Mesothelial cell of epicardium (in vitro differentiated cells): ENCODE measurements around the gene TMEM38A. TPM values are rescaled to one million over a fixed set of nuclear protein-coding genes. Genes with fewer than 3 reads are reported as not detected.
"Not testable (repeated sequence)": the region's sequence is repeated elsewhere in the genome, so short reads cannot be mapped to it uniquely, and the experiment has no call there.

Experiments used
- DNase-seq, 2 experiments: peaks; one replicate each; pipeline ENCODE4 v3.0.0; 2021; ENCODE audit warnings: low spot score in 2 of 2; ENCODE audit not compliant: unreplicated experiment in 2 of 2
- H3K27ac Mint-ChIP-seq: 2 replicates; pipeline ENCODE4 v1.8.0; 2021; ENCODE audit warnings: mixed read lengths
- H3K27me3 Mint-ChIP-seq: 2 replicates; pipeline ENCODE4 v1.8.0; 2021; ENCODE audit warnings: low read depth, mixed read lengths
- H3K36me3 Mint-ChIP-seq: 2 replicates; pipeline ENCODE4 v1.8.0; 2021; ENCODE audit warnings: mixed read lengths
- H3K4me1 Mint-ChIP-seq: 2 replicates; pipeline ENCODE4 v1.8.0; 2021; ENCODE audit warnings: mixed read lengths
- H3K4me3 Mint-ChIP-seq: 2 replicates; pipeline ENCODE4 v1.8.0; 2021; ENCODE audit warnings: mild to moderate bottlenecking, moderate library complexity, mixed read lengths
- H3K9me3 Mint-ChIP-seq: 2 replicates; pipeline ENCODE4 v1.8.0; 2021; ENCODE audit warnings: mixed read lengths
- total RNA-seq: library from RNA; stranded (reverse); gene quantifications from 3 replicates; pipeline ENCODE4 v1.2.1, GENCODE V29; 2021
- TF ChIP-seq, protein P1 (sequence below): fragments of 200-600 bp; sonication (generic); IDR thresholded peaks from one replicate; pipeline ENCODE4 v1.5.0; 2021; ENCODE audit warnings: antibody characterized with exemption; ENCODE audit not compliant: unreplicated experiment

TMEM38A gene
- total RNA-seq, 1 donor from 2014 or later = 5.7 TPM

DNA sequence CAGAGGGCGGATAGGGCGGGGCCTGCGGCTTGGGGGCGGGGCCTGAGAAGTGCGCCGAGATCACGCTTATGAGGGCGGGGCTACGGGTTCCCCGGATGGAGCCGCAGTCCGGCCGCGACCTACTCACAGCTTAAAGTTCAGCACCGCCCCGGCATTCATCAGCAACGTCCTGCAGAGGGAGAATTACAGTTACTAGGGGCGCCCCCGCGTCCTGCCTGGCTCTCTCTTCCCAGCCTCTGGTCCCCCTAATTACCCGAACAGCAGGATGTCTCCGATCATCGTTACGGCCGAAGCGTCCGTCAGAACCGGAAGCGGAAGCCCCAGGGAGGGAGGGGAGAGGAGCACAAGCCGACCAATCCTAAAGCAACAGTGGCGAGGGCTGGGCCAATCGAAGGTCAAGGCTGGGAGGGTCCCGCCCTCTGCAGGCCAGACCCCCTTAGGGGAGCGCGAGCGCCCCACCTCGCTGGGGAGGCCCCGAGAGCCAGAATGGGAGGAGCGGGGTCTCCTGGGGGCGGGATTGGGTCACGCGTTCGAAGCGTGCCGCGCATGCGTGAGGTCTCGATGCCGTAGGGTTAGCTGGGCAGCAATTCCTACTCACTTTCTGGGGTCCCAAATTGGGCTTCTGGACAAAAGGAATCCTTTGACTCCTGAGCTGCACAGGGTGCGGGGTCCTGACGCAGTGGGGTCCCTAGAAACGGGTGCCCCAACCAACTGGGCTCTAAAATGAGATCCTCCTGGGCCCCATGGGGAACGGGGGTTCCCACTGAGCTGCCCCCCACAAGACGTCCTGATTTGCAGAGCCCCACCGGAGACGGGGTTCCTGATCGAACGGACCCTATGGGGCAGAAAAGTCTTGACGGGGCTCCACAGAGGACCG lies 869 bp upstream of the TMEM38A start, which contains the start of gene SMIM7:
Gene SMIM7 (minus strand): TSS at position 313 of the 877 bp plus-strand sequence. CDS start 34 bp downstream, at position 279.
- H3K4me1 Mint-ChIP-seq = peaks cover 16% of the 10 kb centered on the region
- no peaks in the 10 kb centered on the region for H3K9me3 Mint-ChIP-seq
- H3K36me3 Mint-ChIP-seq = peaks cover 13% of the 10 kb centered on the region
- H3K4me3 Mint-ChIP-seq = peak within 1 kb of the TSS; percentile 99
- peak within 1 kb of the TSS; percentile 99 for H3K27ac Mint-ChIP-seq
- TF ChIP-seq, protein P1, sequence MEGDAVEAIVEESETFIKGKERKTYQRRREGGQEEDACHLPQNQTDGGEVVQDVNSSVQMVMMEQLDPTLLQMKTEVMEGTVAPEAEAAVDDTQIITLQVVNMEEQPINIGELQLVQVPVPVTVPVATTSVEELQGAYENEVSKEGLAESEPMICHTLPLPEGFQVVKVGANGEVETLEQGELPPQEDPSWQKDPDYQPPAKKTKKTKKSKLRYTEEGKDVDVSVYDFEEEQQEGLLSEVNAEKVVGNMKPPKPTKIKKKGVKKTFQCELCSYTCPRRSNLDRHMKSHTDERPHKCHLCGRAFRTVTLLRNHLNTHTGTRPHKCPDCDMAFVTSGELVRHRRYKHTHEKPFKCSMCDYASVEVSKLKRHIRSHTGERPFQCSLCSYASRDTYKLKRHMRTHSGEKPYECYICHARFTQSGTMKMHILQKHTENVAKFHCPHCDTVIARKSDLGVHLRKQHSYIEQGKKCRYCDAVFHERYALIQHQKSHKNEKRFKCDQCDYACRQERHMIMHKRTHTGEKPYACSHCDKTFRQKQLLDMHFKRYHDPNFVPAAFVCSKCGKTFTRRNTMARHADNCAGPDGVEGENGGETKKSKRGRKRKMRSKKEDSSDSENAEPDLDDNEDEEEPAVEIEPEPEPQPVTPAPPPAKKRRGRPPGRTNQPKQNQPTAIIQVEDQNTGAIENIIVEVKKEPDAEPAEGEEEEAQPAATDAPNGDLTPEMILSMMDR = no peak
- DNase-seq = peak; percentile 92 to 95
- H3K27me3 Mint-ChIP-seq = no peaks in the 10 kb centered on the region

GRCh38 chr19:16661480-16662034 lies 618 bp downstream of the TMEM38A start:
- H3K4me1 Mint-ChIP-seq = peaks cover 16% of the 10 kb centered on the region
- peak overlapping the region; percentile 69 for H3K4me3 Mint-ChIP-seq
- H3K27ac Mint-ChIP-seq = no peak overlapping the region
- DNase-seq = no peak
- TF ChIP-seq, protein P1 = no peak
- H3K36me3 Mint-ChIP-seq = peaks cover 10% of the 10 kb centered on the region
- H3K27me3 Mint-ChIP-seq = no peaks in the 10 kb centered on the region
- H3K9me3 Mint-ChIP-seq = no peaks in the 10 kb centered on the region

DNA sequence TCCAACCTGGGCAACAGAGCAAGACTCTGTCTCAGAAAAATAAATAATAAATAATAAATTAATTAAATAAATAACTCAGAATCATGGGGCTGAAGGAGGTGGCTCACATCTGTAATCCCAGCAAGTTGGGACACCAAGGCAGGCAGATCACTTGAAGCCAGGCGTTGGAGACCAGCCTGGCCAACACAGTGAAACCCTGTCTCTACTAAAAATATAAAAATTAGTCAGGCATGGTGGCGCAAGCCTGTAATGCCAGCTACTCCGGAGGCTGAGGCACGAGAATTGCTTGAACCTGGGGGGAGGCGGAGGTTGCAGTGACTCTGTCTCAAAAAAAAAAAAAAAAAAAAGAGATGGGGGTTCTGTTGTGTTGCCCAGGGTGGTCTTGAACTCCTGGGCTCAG lies 7.2 kb downstream of the TMEM38A start:
- Mint-ChIP-seq H3K4me3 (no peak overlapping the region), H3K27ac (no peak overlapping the region), H3K4me1 (no peaks in the 10 kb centered on the region), H3K27me3 (no peaks in the 10 kb centered on the region), H3K9me3 (no peaks in the 10 kb centered on the region), H3K36me3 (peaks cover 1% of the 10 kb centered on the region)
- no peak for DNase-seq
- TF ChIP-seq, protein P1 = no peak

GRCh38 chr19:16668702-16669101 lies 7.8 kb downstream of the TMEM38A start:
- not testable (repeated sequence) for H3K27me3 Mint-ChIP-seq, H3K9me3 Mint-ChIP-seq, H3K4me3 Mint-ChIP-seq, H3K27ac Mint-ChIP-seq, H3K4me1 Mint-ChIP-seq, H3K36me3 Mint-ChIP-seq, DNase-seq

DNA sequence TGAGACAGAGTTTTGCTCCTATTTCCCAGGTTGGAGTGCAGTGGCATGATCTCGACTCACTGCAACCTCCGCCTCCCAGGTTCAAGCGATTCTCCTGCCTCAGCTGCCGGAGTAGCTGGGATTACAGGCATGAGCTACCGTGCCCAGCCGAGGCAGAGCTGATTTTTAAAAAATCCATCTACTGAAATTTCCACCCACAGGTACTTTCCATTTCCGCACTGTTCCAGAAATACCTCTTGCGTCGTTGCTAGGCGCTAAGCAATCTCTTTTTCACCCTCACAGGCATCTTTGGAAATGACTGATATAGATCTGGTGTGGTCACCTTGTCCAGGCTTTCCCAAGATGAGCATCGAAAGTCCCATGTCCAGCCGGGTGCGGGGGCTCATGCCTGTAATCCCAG lies 9.4 kb downstream of the TMEM38A start:
- no peaks in the 10 kb centered on the region for H3K9me3 Mint-ChIP-seq
- TF ChIP-seq, protein P1 = no peak
- no peak for DNase-seq
- no peaks in the 10 kb centered on the region for H3K27me3 Mint-ChIP-seq
- H3K4me1 Mint-ChIP-seq = no peaks in the 10 kb centered on the region
- H3K4me3 Mint-ChIP-seq = no peak overlapping the region
- H3K27ac Mint-ChIP-seq = no peak overlapping the region
- peaks cover 1% of the 10 kb centered on the region for H3K36me3 Mint-ChIP-seq

DNA sequence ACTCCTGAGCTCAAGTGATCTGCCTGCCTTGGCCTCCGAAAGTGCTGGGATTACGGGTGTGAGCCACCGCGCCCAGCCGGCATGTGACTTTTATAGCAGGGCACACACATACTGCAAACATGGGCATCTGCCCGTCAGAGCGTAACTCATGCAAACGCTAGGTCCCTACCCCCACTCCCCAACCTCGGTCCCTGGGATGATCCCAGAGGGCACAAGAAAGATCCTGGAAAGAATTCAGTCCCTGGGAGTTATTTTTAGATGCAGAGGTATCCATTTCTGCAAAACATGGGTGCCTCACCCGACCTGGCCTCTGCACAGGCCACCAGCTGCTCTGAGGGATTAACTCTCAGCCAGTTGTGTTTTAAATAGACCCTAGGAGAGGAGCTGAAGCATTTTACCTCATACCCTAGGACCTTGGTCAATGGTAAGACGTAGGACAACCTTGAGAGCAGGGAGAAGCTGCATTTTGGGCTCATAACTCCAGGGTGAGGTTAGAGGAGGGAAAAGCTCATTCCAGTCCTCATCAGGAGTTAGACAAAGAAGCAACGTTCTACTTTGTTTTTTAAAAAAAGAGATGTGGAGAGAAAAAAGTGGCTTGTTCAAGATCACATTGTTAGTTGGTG lies 10.8 kb downstream of the TMEM38A start:
- no peaks in the 10 kb centered on the region for H3K27me3 Mint-ChIP-seq
- no peak overlapping the region for H3K27ac Mint-ChIP-seq
- no peaks in the 10 kb centered on the region for H3K4me1 Mint-ChIP-seq
- TF ChIP-seq, protein P1 = no peak
- peaks cover 1% of the 10 kb centered on the region for H3K36me3 Mint-ChIP-seq
- DNase-seq = no peak
- H3K9me3 Mint-ChIP-seq = no peaks in the 10 kb centered on the region
- no peak overlapping the region for H3K4me3 Mint-ChIP-seq
